ENCODE results near the gene ABLIM2. TPM values are rescaled to one million over a fixed set of nuclear protein-coding genes. Genes with fewer than 3 reads are reported as not detected.

ABLIM2 gene
- polyA plus RNA-seq, 1 donor from 2014 or later = 14.9 TPM

- Histone ChIP-seq H3K79me2 (replicated peaks; ENCODE audit: insufficient read depth, low read length) (no peaks in the 10 kb centered on the region), H3K27ac (ENCODE audit: low read length) (no peak overlapping the region)
These were observed 62.5 kb downstream of the ABLIM2 start for GRCh38 chr4:8095956-8096689.

DNA sequence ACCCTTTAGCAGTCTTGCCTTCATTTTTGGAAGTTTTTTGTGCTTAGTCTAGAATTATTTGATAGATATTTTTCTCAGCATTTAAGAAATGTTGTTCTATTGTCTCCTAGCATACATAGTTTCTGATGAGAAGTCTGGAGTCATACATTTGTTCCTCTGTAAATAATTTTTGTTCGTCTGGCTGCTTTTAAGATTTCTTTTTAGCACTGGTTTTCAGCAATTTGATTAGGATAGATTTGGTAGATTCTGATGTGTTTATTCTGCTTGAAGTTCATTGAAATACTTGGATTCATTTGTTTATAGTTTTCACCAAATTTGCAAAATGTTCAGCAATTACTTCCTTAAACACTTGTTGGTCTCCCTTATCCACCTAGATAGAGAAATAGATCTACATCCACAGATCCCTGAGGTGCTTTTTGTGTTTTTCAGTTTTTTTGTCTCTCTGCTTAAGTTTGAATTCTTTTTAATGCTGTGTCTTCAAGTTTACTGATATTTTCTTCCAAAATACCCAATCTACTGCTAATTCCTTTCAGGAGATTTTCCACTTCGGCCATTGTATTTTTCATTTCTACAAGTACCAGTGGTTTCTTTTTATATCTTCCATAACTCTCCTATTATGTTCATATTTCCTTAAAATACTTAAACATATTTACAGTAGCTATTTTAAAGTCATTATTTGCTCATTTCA, 64.9 kb downstream of the ABLIM2 start:
- H3K27ac ChIP-seq (ENCODE audit: low read length) = no peak overlapping the region
- H3F3A ChIP-seq (ENCODE audit: insufficient read depth, low read length, poor library complexity, severe bottlenecking) = no peaks in the 10 kb centered on the region
- no peak overlapping the region for H3K4me3 ChIP-seq (ENCODE audit: low read length)
- no peaks in the 10 kb centered on the region for H3K27me3 ChIP-seq (ENCODE audit: insufficient read depth, low read depth, low read length)
- H3K79me2 ChIP-seq (replicated peaks; ENCODE audit: insufficient read depth, low read length) = no peaks in the 10 kb centered on the region
- H3K4me2 ChIP-seq (ENCODE audit: low read length) = no peak overlapping the region
- no peaks in the 10 kb centered on the region for H4K20me1 ChIP-seq (ENCODE audit: insufficient read depth)
- TF ChIP-seq EZH2 (IDR thresholded peaks at IDR 0.05; ENCODE audit: borderline replicate concordance, insufficient read depth, low read length, poor library complexity, severe bottlenecking) (no peak), POLR2AphosphoS5 (IDR thresholded peaks at IDR 0.05) (no peak), TAF1 (IDR thresholded peaks at IDR 0.05; ENCODE audit: low read depth) (no peak), MXI1 (conservative IDR thresholded peaks at IDR 0.05; ENCODE audit: poor library complexity, severe bottlenecking) (no peak), RAD21 (conservative IDR thresholded peaks at IDR 0.05) (no peak), SMC3 (conservative IDR thresholded peaks at IDR 0.05; ENCODE audit: poor library complexity) (no peak), EP300 (conservative IDR thresholded peaks at IDR 0.05; ENCODE audit: poor library complexity, severe bottlenecking) (no peak)
- TF ChIP-seq, protein P1, sequence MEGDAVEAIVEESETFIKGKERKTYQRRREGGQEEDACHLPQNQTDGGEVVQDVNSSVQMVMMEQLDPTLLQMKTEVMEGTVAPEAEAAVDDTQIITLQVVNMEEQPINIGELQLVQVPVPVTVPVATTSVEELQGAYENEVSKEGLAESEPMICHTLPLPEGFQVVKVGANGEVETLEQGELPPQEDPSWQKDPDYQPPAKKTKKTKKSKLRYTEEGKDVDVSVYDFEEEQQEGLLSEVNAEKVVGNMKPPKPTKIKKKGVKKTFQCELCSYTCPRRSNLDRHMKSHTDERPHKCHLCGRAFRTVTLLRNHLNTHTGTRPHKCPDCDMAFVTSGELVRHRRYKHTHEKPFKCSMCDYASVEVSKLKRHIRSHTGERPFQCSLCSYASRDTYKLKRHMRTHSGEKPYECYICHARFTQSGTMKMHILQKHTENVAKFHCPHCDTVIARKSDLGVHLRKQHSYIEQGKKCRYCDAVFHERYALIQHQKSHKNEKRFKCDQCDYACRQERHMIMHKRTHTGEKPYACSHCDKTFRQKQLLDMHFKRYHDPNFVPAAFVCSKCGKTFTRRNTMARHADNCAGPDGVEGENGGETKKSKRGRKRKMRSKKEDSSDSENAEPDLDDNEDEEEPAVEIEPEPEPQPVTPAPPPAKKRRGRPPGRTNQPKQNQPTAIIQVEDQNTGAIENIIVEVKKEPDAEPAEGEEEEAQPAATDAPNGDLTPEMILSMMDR (IDR thresholded peaks at IDR 0.05; ENCODE audit: poor library complexity, severe bottlenecking) = no peak
- TF ChIP-seq, protein P2, sequence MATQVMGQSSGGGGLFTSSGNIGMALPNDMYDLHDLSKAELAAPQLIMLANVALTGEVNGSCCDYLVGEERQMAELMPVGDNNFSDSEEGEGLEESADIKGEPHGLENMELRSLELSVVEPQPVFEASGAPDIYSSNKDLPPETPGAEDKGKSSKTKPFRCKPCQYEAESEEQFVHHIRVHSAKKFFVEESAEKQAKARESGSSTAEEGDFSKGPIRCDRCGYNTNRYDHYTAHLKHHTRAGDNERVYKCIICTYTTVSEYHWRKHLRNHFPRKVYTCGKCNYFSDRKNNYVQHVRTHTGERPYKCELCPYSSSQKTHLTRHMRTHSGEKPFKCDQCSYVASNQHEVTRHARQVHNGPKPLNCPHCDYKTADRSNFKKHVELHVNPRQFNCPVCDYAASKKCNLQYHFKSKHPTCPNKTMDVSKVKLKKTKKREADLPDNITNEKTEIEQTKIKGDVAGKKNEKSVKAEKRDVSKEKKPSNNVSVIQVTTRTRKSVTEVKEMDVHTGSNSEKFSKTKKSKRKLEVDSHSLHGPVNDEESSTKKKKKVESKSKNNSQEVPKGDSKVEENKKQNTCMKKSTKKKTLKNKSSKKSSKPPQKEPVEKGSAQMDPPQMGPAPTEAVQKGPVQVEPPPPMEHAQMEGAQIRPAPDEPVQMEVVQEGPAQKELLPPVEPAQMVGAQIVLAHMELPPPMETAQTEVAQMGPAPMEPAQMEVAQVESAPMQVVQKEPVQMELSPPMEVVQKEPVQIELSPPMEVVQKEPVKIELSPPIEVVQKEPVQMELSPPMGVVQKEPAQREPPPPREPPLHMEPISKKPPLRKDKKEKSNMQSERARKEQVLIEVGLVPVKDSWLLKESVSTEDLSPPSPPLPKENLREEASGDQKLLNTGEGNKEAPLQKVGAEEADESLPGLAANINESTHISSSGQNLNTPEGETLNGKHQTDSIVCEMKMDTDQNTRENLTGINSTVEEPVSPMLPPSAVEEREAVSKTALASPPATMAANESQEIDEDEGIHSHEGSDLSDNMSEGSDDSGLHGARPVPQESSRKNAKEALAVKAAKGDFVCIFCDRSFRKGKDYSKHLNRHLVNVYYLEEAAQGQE (IDR thresholded peaks at IDR 0.05; ENCODE audit: borderline replicate concordance) = no peak
- H3K36me3 ChIP-seq (ENCODE audit: insufficient read depth, low read length) = no peaks in the 10 kb centered on the region
- peaks cover 4% of the 10 kb centered on the region for H3K9me3 ChIP-seq (ENCODE audit: low read length)
- H3K9me2 ChIP-seq (ENCODE audit: insufficient read depth, low read length) = no peaks in the 10 kb centered on the region
- H2AFZ ChIP-seq (ENCODE audit: low read depth, low read length) = no peak overlapping the region
- no peak overlapping the region for H3K9ac ChIP-seq (ENCODE audit: low read length)

More at GRCh38 chr4:8095956-8096689, 62.5 kb downstream of the ABLIM2 start:
- Histone ChIP-seq H3K27me3 (ENCODE audit: insufficient read depth, low read depth, low read length) (no peaks in the 10 kb centered on the region), H3K36me3 (ENCODE audit: insufficient read depth, low read length) (no peaks in the 10 kb centered on the region), H3K9me2 (ENCODE audit: insufficient read depth, low read length) (no peaks in the 10 kb centered on the region), H3K9me3 (ENCODE audit: low read length) (peaks cover 4% of the 10 kb centered on the region), H3K9ac (ENCODE audit: low read length) (no peak overlapping the region), H4K20me1 (ENCODE audit: insufficient read depth) (no peaks in the 10 kb centered on the region), H3K4me2 (ENCODE audit: low read length) (no peak overlapping the region), H2AFZ (ENCODE audit: low read depth, low read length) (no peak overlapping the region), H3K4me3 (ENCODE audit: low read length) (no peak overlapping the region), H3F3A (ENCODE audit: insufficient read depth, low read length, poor library complexity, severe bottlenecking) (no peaks in the 10 kb centered on the region)
- TF ChIP-seq SMC3 (conservative IDR thresholded peaks at IDR 0.05; ENCODE audit: poor library complexity) (no peak), MXI1 (conservative IDR thresholded peaks at IDR 0.05; ENCODE audit: poor library complexity, severe bottlenecking) (no peak)
- TF ChIP-seq, protein P2 (IDR thresholded peaks at IDR 0.05; ENCODE audit: borderline replicate concordance) = no peak

Measured in neural cell (in vitro differentiated cells).